Measurements from ENCODE around the gene CACNB2. TPM values are rescaled to one million over a fixed set of nuclear protein-coding genes. Genes with fewer than 3 reads are reported as not detected.

CACNB2 gene
- polyA plus RNA-seq, 2 of the 4 experiments (the other 2 are of a cell fraction), result not detected

DNA sequence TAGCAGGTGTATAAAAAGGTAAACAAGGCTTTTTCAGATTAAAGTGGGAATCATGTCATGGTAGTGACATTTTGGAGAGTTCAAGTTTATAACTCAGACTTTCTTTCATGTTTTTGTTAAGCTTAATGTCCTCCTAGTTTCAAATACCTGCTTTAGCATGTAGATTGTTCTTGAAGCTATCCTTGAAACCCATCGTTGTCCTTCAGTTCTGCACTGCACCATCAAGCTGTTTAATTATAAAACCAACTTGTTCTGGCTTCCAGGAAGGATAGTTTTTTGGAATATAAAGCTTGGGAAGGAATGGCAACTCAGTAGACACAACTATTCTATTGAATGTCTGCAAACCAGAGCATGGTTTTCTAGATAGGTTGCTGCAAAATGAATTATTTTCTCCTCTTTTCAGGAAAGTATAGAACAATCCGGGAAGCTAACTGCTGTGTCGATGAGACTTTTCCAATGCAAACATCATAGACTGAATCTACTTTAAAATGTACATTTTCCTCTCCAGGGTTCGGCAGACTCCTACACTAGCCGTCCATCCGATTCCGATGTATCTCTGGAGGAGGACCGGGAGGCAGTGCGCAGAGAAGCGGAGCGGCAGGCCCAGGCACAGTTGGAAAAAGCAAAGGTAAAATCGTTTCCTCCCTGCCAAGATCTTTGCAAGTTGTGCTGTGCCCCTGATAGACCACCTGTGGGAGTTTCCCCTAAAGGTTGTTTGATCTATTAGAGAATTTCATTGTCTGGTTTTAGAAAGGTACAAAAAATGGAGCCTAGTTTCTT, 261.4 kb downstream of the CACNB2 start:
- Histone ChIP-seq H3K4me3 (no peak overlapping the region), H3K4me2 (no peak overlapping the region; the same call in 2 of the 3 replicates), H3K4me1 (no peaks in the 10 kb centered on the region), H3K9me3 (no peaks in the 10 kb centered on the region), H3K27ac (no peak overlapping the region)
- DNase-seq (ENCODE audit: low read depth in 1 of 2, low spot score in 1 of 2), result no peak
- TF ChIP-seq RNF2 (IDR thresholded peaks at IDR 0.05; ENCODE audit: borderline replicate concordance, low read depth) (peak; percentile 80), SMC3 (IDR thresholded peaks at IDR 0.05) (no peak)
- WGBS (ENCODE audit: missing lambda C conversion rate), result 28% methylated on average over 12 of the region's 12 CpGs
- FAIRE-seq, result no peak
- POLR2A ChIA-PET, result no interaction called here
- CTCF ChIA-PET, result no interaction called here
- no peak for ATAC-seq

- TF ChIP-seq POLR2A (IDR thresholded peaks at IDR 0.05; ENCODE audit: low read length), result no peak
These were observed 262.6 kb downstream of the CACNB2 start for GRCh38 chr10:18402853-18403252.

DNA sequence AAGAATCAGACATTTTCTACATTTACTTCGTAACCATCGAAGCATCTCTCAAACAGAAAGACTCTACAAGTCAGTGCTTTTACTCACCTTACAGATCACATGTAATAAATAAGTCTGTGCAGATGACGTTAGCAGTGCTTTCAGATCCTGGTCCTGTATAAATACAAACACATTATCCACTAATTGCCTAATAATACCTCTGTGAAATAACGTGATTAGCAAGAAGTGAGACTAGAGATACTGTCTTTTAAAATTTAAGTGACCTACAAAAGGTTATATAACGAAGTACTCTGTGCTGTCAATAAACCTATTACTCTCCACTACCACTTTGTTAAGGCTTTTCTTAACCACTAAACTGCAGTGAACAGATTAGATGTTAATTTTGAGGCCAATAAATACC, 264.3 kb downstream of the CACNB2 start:
- POLR2A ChIA-PET, result no interaction called here
- DNase-seq (ENCODE audit: low read depth in 1 of 2, low spot score in 1 of 2), result no peak
- whole genome bisulfite sequencing (ENCODE audit: missing lambda C conversion rate), result 20% methylated on average over 5 of the region's 5 CpGs

More at GRCh38 chr10:18402853-18403252, 262.6 kb downstream of the CACNB2 start:
- DNase-seq (ENCODE audit: low read depth in 1 of 2, low spot score in 1 of 2) (no peak), ATAC-seq (no peak), FAIRE-seq (no peak)
- CTCF ChIA-PET, result no interaction called here
- no peaks in the 10 kb centered on the region for H3K4me1 ChIP-seq
- H3K27ac ChIP-seq, result no peak overlapping the region
- H3K4me2 ChIP-seq, result no peak overlapping the region
- no peaks in the 10 kb centered on the region for H3K9me3 ChIP-seq
- POLR2A ChIA-PET, result no interaction called here
- no peak overlapping the region for H3K4me3 ChIP-seq
- 14% methylated on average over 3 of the region's 3 CpGs for WGBS (ENCODE audit: missing lambda C conversion rate)

More for the DNA sequence above, 264.3 kb downstream of the CACNB2 start:
- H3K4me1 ChIP-seq, result no peaks in the 10 kb centered on the region
- TF ChIP-seq MAZ (IDR thresholded peaks at IDR 0.05; ENCODE audit: borderline replicate concordance, low read depth, low read length) (no peak), FOSB (CRISPR knock-in tag; IDR thresholded peaks at IDR 0.05) (no peak), RCOR1 (IDR thresholded peaks at IDR 0.05; ENCODE audit: low read depth, low read length) (no peak), HEYL (CRISPR knock-in tag; IDR thresholded peaks at IDR 0.05) (no peak), FOSL2 (IDR thresholded peaks at IDR 0.05) (no peak), FOSL2 (CRISPR knock-in tag; IDR thresholded peaks at IDR 0.05) (no peak), HOXB13 (CRISPR knock-in tag; IDR thresholded peaks at IDR 0.05; ENCODE audit: low read depth) (no peak), CHD4 (IDR thresholded peaks at IDR 0.05; ENCODE audit: borderline replicate concordance) (no peak), CBX8 (IDR thresholded peaks at IDR 0.05) (no peak), MAX (IDR thresholded peaks at IDR 0.05) (no peak), POLR2AphosphoS2 (conservative IDR thresholded peaks at IDR 0.05; ENCODE audit: low read length) (no peak), JUNB (IDR thresholded peaks at IDR 0.05) (no peak), ZFP36 (IDR thresholded peaks at IDR 0.05; ENCODE audit: borderline replicate concordance, partially characterized antibody) (no peak), RNF2 (IDR thresholded peaks at IDR 0.05; ENCODE audit: borderline replicate concordance, low read depth) (no peak), CBX2 (IDR thresholded peaks at IDR 0.05; ENCODE audit: borderline replicate concordance, low read depth) (no peak), MYC (IDR thresholded peaks at IDR 0.05; ENCODE audit: borderline replicate concordance, low read length) (no peak), HDAC2 (IDR thresholded peaks at IDR 0.05) (no peak)
- TF ChIP-seq, protein P1, sequence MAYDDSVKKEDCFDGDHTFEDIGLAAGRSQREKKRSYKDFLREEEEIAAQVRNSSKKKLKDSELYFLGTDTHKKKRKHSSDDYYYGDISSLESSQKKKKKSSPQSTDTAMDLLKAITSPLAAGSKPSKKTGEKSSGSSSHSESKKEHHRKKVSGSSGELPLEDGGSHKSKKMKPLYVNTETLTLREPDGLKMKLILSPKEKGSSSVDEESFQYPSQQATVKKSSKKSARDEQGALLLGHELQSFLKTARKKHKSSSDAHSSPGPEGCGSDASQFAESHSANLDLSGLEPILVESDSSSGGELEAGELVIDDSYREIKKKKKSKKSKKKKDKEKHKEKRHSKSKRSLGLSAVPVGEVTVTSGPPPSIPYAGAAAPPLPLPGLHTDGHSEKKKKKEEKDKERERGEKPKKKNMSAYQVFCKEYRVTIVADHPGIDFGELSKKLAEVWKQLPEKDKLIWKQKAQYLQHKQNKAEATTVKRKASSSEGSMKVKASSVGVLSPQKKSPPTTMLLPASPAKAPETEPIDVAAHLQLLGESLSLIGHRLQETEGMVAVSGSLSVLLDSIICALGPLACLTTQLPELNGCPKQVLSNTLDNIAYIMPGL (CRISPR knock-in tag; IDR thresholded peaks at IDR 0.05; ENCODE audit: borderline replicate concordance), result no peak
- TF ChIP-seq, protein P2, sequence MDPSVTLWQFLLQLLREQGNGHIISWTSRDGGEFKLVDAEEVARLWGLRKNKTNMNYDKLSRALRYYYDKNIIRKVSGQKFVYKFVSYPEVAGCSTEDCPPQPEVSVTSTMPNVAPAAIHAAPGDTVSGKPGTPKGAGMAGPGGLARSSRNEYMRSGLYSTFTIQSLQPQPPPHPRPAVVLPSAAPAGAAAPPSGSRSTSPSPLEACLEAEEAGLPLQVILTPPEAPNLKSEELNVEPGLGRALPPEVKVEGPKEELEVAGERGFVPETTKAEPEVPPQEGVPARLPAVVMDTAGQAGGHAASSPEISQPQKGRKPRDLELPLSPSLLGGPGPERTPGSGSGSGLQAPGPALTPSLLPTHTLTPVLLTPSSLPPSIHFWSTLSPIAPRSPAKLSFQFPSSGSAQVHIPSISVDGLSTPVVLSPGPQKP (IDR thresholded peaks at IDR 0.05; ENCODE audit: low read depth, low read length), result no peak
- TF ChIP-seq, protein P3, sequence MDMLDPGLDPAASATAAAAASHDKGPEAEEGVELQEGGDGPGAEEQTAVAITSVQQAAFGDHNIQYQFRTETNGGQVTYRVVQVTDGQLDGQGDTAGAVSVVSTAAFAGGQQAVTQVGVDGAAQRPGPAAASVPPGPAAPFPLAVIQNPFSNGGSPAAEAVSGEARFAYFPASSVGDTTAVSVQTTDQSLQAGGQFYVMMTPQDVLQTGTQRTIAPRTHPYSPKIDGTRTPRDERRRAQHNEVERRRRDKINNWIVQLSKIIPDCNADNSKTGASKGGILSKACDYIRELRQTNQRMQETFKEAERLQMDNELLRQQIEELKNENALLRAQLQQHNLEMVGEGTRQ (IDR thresholded peaks at IDR 0.05), result no peak
- TF ChIP-seq, protein P4, sequence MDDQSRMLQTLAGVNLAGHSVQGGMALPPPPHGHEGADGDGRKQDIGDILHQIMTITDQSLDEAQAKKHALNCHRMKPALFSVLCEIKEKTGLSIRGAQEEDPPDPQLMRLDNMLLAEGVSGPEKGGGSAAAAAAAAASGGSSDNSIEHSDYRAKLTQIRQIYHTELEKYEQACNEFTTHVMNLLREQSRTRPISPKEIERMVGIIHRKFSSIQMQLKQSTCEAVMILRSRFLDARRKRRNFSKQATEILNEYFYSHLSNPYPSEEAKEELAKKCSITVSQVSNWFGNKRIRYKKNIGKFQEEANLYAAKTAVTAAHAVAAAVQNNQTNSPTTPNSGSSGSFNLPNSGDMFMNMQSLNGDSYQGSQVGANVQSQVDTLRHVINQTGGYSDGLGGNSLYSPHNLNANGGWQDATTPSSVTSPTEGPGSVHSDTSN (IDR thresholded peaks at IDR 0.05), result no peak
- ATAC-seq, result no peak
- no peak for FAIRE-seq
- H3K4me2 ChIP-seq, result no peak overlapping the region
- H3K9me3 ChIP-seq, result no peaks in the 10 kb centered on the region
- CTCF ChIA-PET, result no interaction called here
- no peak overlapping the region for H3K4me3 ChIP-seq
- H3K27ac ChIP-seq, result no peak overlapping the region

All from A549 (cell line).